ENCODE results near the gene SDF2. TPM values are rescaled to one million over a fixed set of nuclear protein-coding genes. Genes with fewer than 3 reads are reported as not detected.
"Not testable (repeated sequence)": the region's sequence is repeated elsewhere in the genome, so short reads cannot be mapped to it uniquely, and the experiment has no call there.

The SDF2 gene
- polyA plus RNA-seq, 2 donors, result 20.7 to 40.6 TPM

DNA sequence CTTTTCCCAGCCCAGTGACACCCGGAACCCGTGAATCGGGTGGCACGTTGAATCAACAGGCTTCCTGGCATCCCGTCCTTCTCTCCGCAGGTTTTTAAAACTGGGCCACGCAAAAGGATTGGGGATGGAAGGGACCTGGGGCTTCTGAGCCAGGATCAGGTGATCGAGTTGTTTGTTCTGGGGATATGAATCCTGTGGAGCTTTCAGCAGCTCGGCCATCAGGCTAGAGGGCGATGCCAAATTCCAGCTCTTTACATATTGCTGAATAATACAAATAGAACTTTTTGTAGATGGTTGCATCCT, 772 bp upstream of the SDF2 start:
- Histone ChIP-seq H3K4me3 (ENCODE audit: low read depth in 1 of 2, low read length in 2 of 2) (peak overlapping the region; percentile 88 to 99), H3K27ac (ENCODE audit: low read depth in 2 of 2, low read length in 1 of 2) (peak overlapping the region; percentile 97 to 99), H3K4me1 (ENCODE audit: control insufficient read depth in 2 of 2, insufficient read depth in 2 of 2, low read length in 1 of 2) (no peaks in the 10 kb centered on the region), H3K27me3 (ENCODE audit: control insufficient read depth in 1 of 2, insufficient read depth in 2 of 2, low read length in 2 of 2) (no peaks in the 10 kb centered on the region), H3K9me3 (ENCODE audit: control insufficient read depth in 2 of 2, insufficient read depth in 1 of 2, low read depth in 1 of 2, low read length in 1 of 2) (no peaks in the 10 kb centered on the region), H3K36me3 (ENCODE audit: control insufficient read depth in 2 of 2, insufficient read depth in 2 of 2, low read length in 1 of 2) (peaks cover 3 to 7% of the 10 kb centered on the region in 2 donors)
- WGBS, 2 donors, result 0 to 1% methylated on average over 10 of the region's 10 CpGs

DNA sequence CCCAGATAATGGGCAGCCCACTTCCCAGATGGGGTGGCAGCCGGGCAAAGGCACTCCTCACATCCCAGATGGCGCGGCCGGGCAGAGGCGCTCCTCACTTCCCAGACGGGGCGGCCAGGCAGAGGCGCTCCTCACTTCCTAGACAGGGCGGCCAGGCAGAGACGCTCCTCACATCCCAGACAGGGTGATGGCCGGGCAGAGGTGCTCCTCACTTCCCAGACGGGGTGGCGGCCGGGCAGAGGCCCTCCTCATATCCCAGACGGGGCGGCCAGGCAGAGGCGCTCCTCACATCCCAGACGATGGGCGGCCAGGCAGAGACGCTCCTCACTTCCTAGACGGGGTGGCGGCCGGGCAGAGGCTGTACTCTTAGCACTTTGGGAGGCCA, 2.2 kb downstream of the SDF2 start:
- WGBS, 2 donors, result 97 to 99% methylated on average over 23 of the region's 23 CpGs
- not testable (repeated sequence) for H3K4me1 ChIP-seq (ENCODE audit: control insufficient read depth in 2 of 2, insufficient read depth in 2 of 2, low read length in 1 of 2); H3K4me3 ChIP-seq (ENCODE audit: low read depth in 1 of 2, low read length in 2 of 2); H3K27me3 ChIP-seq (ENCODE audit: control insufficient read depth in 1 of 2, insufficient read depth in 2 of 2, low read length in 2 of 2); H3K27ac ChIP-seq (ENCODE audit: low read depth in 2 of 2, low read length in 1 of 2); H3K9me3 ChIP-seq (ENCODE audit: control insufficient read depth in 2 of 2, insufficient read depth in 1 of 2, low read depth in 1 of 2, low read length in 1 of 2); H3K36me3 ChIP-seq (ENCODE audit: control insufficient read depth in 2 of 2, insufficient read depth in 2 of 2, low read length in 1 of 2)

GRCh38 chr17:28658766-28659496, 2.8 kb downstream of the SDF2 start:
- not testable (repeated sequence) for H3K4me3 ChIP-seq (ENCODE audit: low read depth in 1 of 2, low read length in 2 of 2); H3K4me1 ChIP-seq (ENCODE audit: control insufficient read depth in 2 of 2, insufficient read depth in 2 of 2, low read length in 1 of 2); H3K27ac ChIP-seq (ENCODE audit: low read depth in 2 of 2, low read length in 1 of 2); H3K27me3 ChIP-seq (ENCODE audit: control insufficient read depth in 1 of 2, insufficient read depth in 2 of 2, low read length in 2 of 2); H3K9me3 ChIP-seq (ENCODE audit: control insufficient read depth in 2 of 2, insufficient read depth in 1 of 2, low read depth in 1 of 2, low read length in 1 of 2); H3K36me3 ChIP-seq (ENCODE audit: control insufficient read depth in 2 of 2, insufficient read depth in 2 of 2, low read length in 1 of 2)
- 96 to 98% methylated on average over 46 of the region's 46 CpGs for WGBS, 2 donors

DNA sequence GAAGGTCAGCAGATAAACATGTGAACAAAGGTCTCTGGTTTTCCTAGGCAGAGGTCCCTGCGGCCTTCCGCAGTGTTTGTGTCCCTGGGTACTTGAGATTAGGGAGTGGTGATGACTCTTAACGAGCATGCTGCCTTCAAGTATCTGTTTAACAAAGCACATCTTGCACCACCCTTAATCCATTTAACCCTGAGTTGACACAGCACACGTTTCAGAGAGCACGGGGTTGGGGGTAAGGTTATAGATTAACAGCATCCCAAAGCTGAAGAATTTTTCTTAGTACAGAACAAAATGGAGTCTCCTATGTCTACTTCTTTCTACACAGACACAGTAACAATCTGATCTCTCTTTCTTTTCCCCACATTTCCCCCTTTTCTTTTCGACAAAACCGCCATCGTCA, 3.4 kb downstream of the SDF2 start:
- not testable (repeated sequence) for H3K4me1 ChIP-seq (ENCODE audit: control insufficient read depth in 2 of 2, insufficient read depth in 2 of 2, low read length in 1 of 2); H3K36me3 ChIP-seq (ENCODE audit: control insufficient read depth in 2 of 2, insufficient read depth in 2 of 2, low read length in 1 of 2); H3K9me3 ChIP-seq (ENCODE audit: control insufficient read depth in 2 of 2, insufficient read depth in 1 of 2, low read depth in 1 of 2, low read length in 1 of 2); H3K27me3 ChIP-seq (ENCODE audit: control insufficient read depth in 1 of 2, insufficient read depth in 2 of 2, low read length in 2 of 2); H3K4me3 ChIP-seq (ENCODE audit: low read depth in 1 of 2, low read length in 2 of 2); H3K27ac ChIP-seq (ENCODE audit: low read depth in 2 of 2, low read length in 1 of 2)
- WGBS, 2 donors, result 90 to 91% methylated on average over 5 of the region's 8 CpGs

DNA sequence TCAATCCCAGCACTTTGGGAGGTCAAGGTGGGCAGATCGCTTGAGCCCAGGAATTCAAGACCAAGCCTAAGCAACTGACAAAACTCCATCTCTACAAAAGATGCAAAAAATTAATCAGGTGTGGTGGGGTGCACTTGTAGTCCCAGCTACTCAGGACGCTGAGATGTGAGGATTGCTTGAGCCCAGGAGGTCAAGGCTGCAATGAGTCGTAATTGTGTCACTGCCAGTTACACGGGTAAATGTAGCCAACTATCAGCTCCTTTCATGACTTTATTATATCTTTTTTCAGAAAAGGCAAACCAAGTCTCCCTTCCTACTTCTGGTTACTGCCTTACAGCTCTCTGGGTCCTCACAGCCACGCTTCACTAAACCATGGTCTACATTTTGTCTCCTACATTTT, 4.0 kb downstream of the SDF2 start:
- H3K27ac ChIP-seq (ENCODE audit: low read depth in 2 of 2, low read length in 1 of 2), result no peak overlapping the region
- no peaks in the 10 kb centered on the region for H3K9me3 ChIP-seq (ENCODE audit: control insufficient read depth in 2 of 2, insufficient read depth in 1 of 2, low read depth in 1 of 2, low read length in 1 of 2)
- 79 to 91% methylated on average over 5 of the region's 5 CpGs for WGBS, 2 donors
- no peaks in the 10 kb centered on the region for H3K4me1 ChIP-seq (ENCODE audit: control insufficient read depth in 2 of 2, insufficient read depth in 2 of 2, low read length in 1 of 2)
- peaks cover 6 to 9% of the 10 kb centered on the region in 2 donors for H3K36me3 ChIP-seq (ENCODE audit: control insufficient read depth in 2 of 2, insufficient read depth in 2 of 2, low read length in 1 of 2)
- no peak overlapping the region for H3K4me3 ChIP-seq (ENCODE audit: low read depth in 1 of 2, low read length in 2 of 2)
- H3K27me3 ChIP-seq (ENCODE audit: control insufficient read depth in 1 of 2, insufficient read depth in 2 of 2, low read length in 2 of 2), result no peaks in the 10 kb centered on the region

GRCh38 chr17:28655160-28655559, 6.5 kb downstream of the SDF2 start:
- H3K36me3 ChIP-seq (ENCODE audit: control insufficient read depth in 2 of 2, insufficient read depth in 2 of 2, low read length in 1 of 2), result peaks cover 6 to 11% of the 10 kb centered on the region in 2 donors
- H3K27ac ChIP-seq (ENCODE audit: low read depth in 2 of 2, low read length in 1 of 2), result no peak overlapping the region
- no peak overlapping the region for H3K4me3 ChIP-seq (ENCODE audit: low read depth in 1 of 2, low read length in 2 of 2)
- no peaks in the 10 kb centered on the region for H3K27me3 ChIP-seq (ENCODE audit: control insufficient read depth in 1 of 2, insufficient read depth in 2 of 2, low read length in 2 of 2)
- 96% methylated on average over 5 of the region's 5 CpGs for WGBS, 2 donors
- no peaks in the 10 kb centered on the region for H3K9me3 ChIP-seq (ENCODE audit: control insufficient read depth in 2 of 2, insufficient read depth in 1 of 2, low read depth in 1 of 2, low read length in 1 of 2)
- no peaks in the 10 kb centered on the region for H3K4me1 ChIP-seq (ENCODE audit: control insufficient read depth in 2 of 2, insufficient read depth in 2 of 2, low read length in 1 of 2)

DNA sequence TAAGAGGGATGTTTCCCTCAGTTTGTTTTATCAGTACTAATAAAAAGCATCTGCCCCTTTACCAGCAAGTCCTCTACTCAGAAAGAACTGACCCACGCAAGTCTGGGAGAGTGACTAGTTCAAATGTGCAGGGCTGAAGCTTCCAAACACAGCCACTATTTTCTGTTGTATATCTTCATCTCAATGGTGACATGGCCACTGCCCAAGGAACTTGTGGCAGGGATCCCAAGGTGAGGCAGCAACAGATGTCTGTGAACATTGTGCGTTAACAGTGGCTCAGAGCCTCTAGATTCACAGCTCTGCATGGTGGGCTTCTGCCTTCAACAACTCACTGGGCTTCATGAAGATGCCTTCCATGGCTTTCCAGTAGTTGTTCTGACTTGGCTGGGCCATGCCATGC, 13.0 kb downstream of the SDF2 start:
- H3K36me3 ChIP-seq (ENCODE audit: control insufficient read depth in 2 of 2, insufficient read depth in 2 of 2, low read length in 1 of 2), result peaks cover 0 to 6% of the 10 kb centered on the region in 2 donors

GRCh38 chr17:28646039-28646754, 15.5 kb downstream of the SDF2 start:
- no peaks in the 10 kb centered on the region for H3K4me1 ChIP-seq (ENCODE audit: control insufficient read depth in 2 of 2, insufficient read depth in 2 of 2, low read length in 1 of 2)
- peak overlapping the region; percentile 93 to 94 for H3K27ac ChIP-seq (ENCODE audit: low read depth in 2 of 2, low read length in 1 of 2)
- H3K27me3 ChIP-seq (ENCODE audit: control insufficient read depth in 1 of 2, insufficient read depth in 2 of 2, low read length in 2 of 2), result no peaks in the 10 kb centered on the region
- no peak overlapping the region for H3K4me3 ChIP-seq (ENCODE audit: low read depth in 1 of 2, low read length in 2 of 2)
- WGBS, 2 donors, result 49 to 55% methylated on average over 12 of the region's 12 CpGs
- H3K36me3 ChIP-seq (ENCODE audit: control insufficient read depth in 2 of 2, insufficient read depth in 2 of 2, low read length in 1 of 2), result peaks cover 4 to 11% of the 10 kb centered on the region in 2 donors
- no peaks in the 10 kb centered on the region for H3K9me3 ChIP-seq (ENCODE audit: control insufficient read depth in 2 of 2, insufficient read depth in 1 of 2, low read depth in 1 of 2, low read length in 1 of 2)

More for the DNA sequence above, 13.0 kb downstream of the SDF2 start:
- Histone ChIP-seq H3K4me1 (ENCODE audit: control insufficient read depth in 2 of 2, insufficient read depth in 2 of 2, low read length in 1 of 2) (no peaks in the 10 kb centered on the region), H3K27ac (ENCODE audit: low read depth in 2 of 2, low read length in 1 of 2) (no peak overlapping the region), H3K27me3 (ENCODE audit: control insufficient read depth in 1 of 2, insufficient read depth in 2 of 2, low read length in 2 of 2) (no peaks in the 10 kb centered on the region), H3K4me3 (ENCODE audit: low read depth in 1 of 2, low read length in 2 of 2) (no peak overlapping the region), H3K9me3 (ENCODE audit: control insufficient read depth in 2 of 2, insufficient read depth in 1 of 2, low read depth in 1 of 2, low read length in 1 of 2) (no peaks in the 10 kb centered on the region)
- 84 to 89% methylated on average over 2 of the region's 2 CpGs for WGBS, 2 donors

DNA sequence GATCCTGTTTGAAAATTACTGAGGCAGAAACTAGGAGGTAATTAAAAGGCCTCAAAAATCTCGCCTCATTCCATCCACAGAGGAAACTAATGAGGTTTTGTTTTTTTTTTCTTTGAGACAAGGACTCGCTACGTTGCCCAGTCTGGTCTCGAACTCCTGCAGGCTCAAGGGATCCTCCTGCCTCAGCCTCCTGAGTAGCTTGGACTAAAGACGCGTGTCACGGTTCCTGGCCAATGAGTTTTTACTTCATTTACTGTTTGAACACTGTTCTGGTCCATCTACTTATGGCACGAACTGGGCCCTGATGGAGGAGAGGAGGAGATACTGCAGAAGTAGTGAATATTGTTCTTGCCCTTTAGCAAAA, 16.1 kb downstream of the SDF2 start:
- H3K4me1 ChIP-seq (ENCODE audit: control insufficient read depth in 2 of 2, insufficient read depth in 2 of 2, low read length in 1 of 2), result no peaks in the 10 kb centered on the region
- peaks cover 4 to 14% of the 10 kb centered on the region in 2 donors for H3K36me3 ChIP-seq (ENCODE audit: control insufficient read depth in 2 of 2, insufficient read depth in 2 of 2, low read length in 1 of 2)
- WGBS, 2 donors, result 20 to 24% methylated on average over 8 of the region's 8 CpGs
- H3K9me3 ChIP-seq (ENCODE audit: control insufficient read depth in 2 of 2, insufficient read depth in 1 of 2, low read depth in 1 of 2, low read length in 1 of 2), result no peaks in the 10 kb centered on the region
- peak overlapping the region; percentile 94 to 96 for H3K27ac ChIP-seq (ENCODE audit: low read depth in 2 of 2, low read length in 1 of 2)
- H3K27me3 ChIP-seq (ENCODE audit: control insufficient read depth in 1 of 2, insufficient read depth in 2 of 2, low read length in 2 of 2), result no peaks in the 10 kb centered on the region
- H3K4me3 ChIP-seq (ENCODE audit: low read depth in 1 of 2, low read length in 2 of 2), result peak overlapping the region; percentile 85 to 86
